HepG2 (cell line): Measurements from ENCODE around the gene AP3D1. TPM values are rescaled to one million over a fixed set of nuclear protein-coding genes. Genes with fewer than 3 reads are reported as not detected.

Experiments
- ATAC-seq: fragments of 200-7000 bp; cut with Tn5 transposase; 3 replicates; pipeline ENCODE4 v1.9.1; 2020; ENCODE audit warnings: mild to moderate bottlenecking, moderate library complexity
- BruUV-seq: library from RNA; stranded (reverse); fragments of 400-500 nt; replicated peaks from 2 replicates; lab custom pipeline; 2021; lab: Mats Ljungman, UMichigan
- CTCF ChIA-PET: fragments of 300-600 bp; formaldehyde crosslinking; extraction: SDS; loops from one replicate; lab custom pipeline; 2021; ENCODE audit warnings: low total read pairs, inconsistent platforms, low intra/inter-chr PET ratio; lab: Yijun Ruan, JAX
- POLR2A ChIA-PET: fragments of 350-600 bp; sonication (Branson Sonifier 250); formaldehyde crosslinking; loops from one replicate; lab custom pipeline; 2020; ENCODE audit warnings: antibody characterized with exemption, inconsistent platforms; lab: Yijun Ruan, JAX
- DNase-seq: peaks from one replicate; pipeline ENCODE4 v3.0.0-alpha.2; 2015; ENCODE audit warnings: low spot score
- FAIRE-seq: peaks from 3 replicates; lab custom pipeline; 2011; peaks lifted over from hg19 to GRCh38; lab: Jason Lieb, UNC
- H2AFZ ChIP-seq: one replicate; pipeline ENCODE4 v1.6.1; 2011; ENCODE audit warnings: low read length, inconsistent platforms
- H3K27ac ChIP-seq: fragments of 300-600 bp; 3 replicates; pipeline ENCODE4 v1.8.0; 2011; ENCODE audit warnings: mixed run types, mild to moderate bottlenecking, mixed read lengths, low read length, inconsistent platforms; ENCODE audit not compliant: insufficient read depth; ENCODE audit errors: extremely low read length
- H3K27me3 ChIP-seq, 2 experiments: fragments of 200-600 bp in 1 of 2; 2 replicates in 1 of 2; 3 replicates in 1 of 2; pipeline versions ENCODE4 v1.6.0 to v1.8.0; 2011; ENCODE audit warnings: low read length in 2 of 2, mild to moderate bottlenecking in 2 of 2, moderate library complexity in 2 of 2, inconsistent platforms in 1 of 2; ENCODE audit not compliant: insufficient read depth in 2 of 2, control insufficient read depth in 1 of 2
- H3K36me3 ChIP-seq, 2 experiments: fragments of 200-600 bp in 1 of 2; replicated peaks in 1 of 2; 2 replicates in 1 of 2; 3 replicates in 1 of 2; pipeline versions ENCODE4 v1.5.1 to v1.8.0; 2011; ENCODE audit warnings: low read length in 2 of 2, inconsistent platforms in 1 of 2; ENCODE audit not compliant: insufficient read depth in 2 of 2, control insufficient read depth in 1 of 2
- H3K4me1 ChIP-seq: 2 replicates; pipeline ENCODE4 v1.5.1; 2012; ENCODE audit warnings: low read length, inconsistent platforms; ENCODE audit not compliant: insufficient read depth
- H3K4me2 ChIP-seq: 2 replicates; pipeline ENCODE4 v1.6.0; 2011; ENCODE audit warnings: low read depth, low read length, inconsistent platforms
- H3K4me3 ChIP-seq, 3 experiments: fragments of 200-600 bp in 1 of 3; sonication (generic), shearing (Covaris generic) in 1 of 3; replicated peaks in 1 of 3; 2 replicates each; pipeline ENCODE4 v1.5.1; 2011 to 2016; ENCODE audit warnings: low read length in 3 of 3, inconsistent platforms in 2 of 3, low read depth in 2 of 3, mild to moderate bottlenecking in 2 of 3, control low read depth in 1 of 3, mixed read lengths in 1 of 3; ENCODE audit not compliant: insufficient read depth in 1 of 3
- H3K79me2 ChIP-seq: one replicate; pipeline ENCODE4 v1.6.1; 2011; ENCODE audit warnings: low read length, inconsistent platforms; ENCODE audit not compliant: insufficient read depth
- H3K9ac ChIP-seq: 2 replicates; pipeline ENCODE4 v1.6.0; 2011; ENCODE audit warnings: mild to moderate bottlenecking, low read depth, low read length, inconsistent platforms; ENCODE audit not compliant: insufficient read depth
- H3K9me3 ChIP-seq: 2 replicates; pipeline ENCODE4 v1.5.1; 2012; ENCODE audit warnings: mild to moderate bottlenecking, low read length
- H4K20me1 ChIP-seq: 2 replicates; pipeline ENCODE4 v1.6.0; 2011; ENCODE audit warnings: inconsistent platforms, mild to moderate bottlenecking, low read length, moderate library complexity; ENCODE audit not compliant: insufficient read depth
- AGO1 ChIP-seq: fragments of 200-400 bp; formaldehyde crosslinking; IDR thresholded peaks from 2 replicates; pipeline ENCODE4 v1.6.1; 2017; ENCODE audit warnings: mild to moderate bottlenecking, low read depth, low read length, moderate library complexity; ENCODE audit not compliant: poor library complexity, severe bottlenecking
- ARNT2 ChIP-seq: sonication (generic); formaldehyde crosslinking; IDR thresholded peaks from 2 replicates; pipeline ENCODE4 v1.8.0; 2022; ENCODE audit warnings: mild to moderate bottlenecking, low read depth, missing genetic modification reagents, moderate library complexity
- EHMT2 ChIP-seq: fragments of 200-600 bp; sonication (generic); IDR thresholded peaks from 2 replicates; pipeline ENCODE4 v1.7.0; 2017; ENCODE audit warnings: antibody characterized with exemption, low read depth, low read length, borderline replicate concordance
- ERF ChIP-seq: IDR thresholded peaks from 2 replicates; pipeline ENCODE4 v1.6.1; 2018; ENCODE audit warnings: missing biosample characterization, missing genetic modification reagents
- HBP1 ChIP-seq: IDR thresholded peaks from 2 replicates; pipeline ENCODE4 v1.6.1; 2016; ENCODE audit warnings: low read depth, control low read depth
- HNRNPK ChIP-seq: fragments of 200-400 bp; formaldehyde crosslinking; IDR thresholded peaks from 2 replicates; pipeline ENCODE4 v1.6.1; 2018; ENCODE audit warnings: low read length, low read depth, moderate library complexity, mild to moderate bottlenecking; ENCODE audit not compliant: poor library complexity, severe bottlenecking
- HNRNPL ChIP-seq: fragments of 200-400 bp; formaldehyde crosslinking; IDR thresholded peaks from 2 replicates; pipeline ENCODE4 v1.6.1; 2017; ENCODE audit warnings: mild to moderate bottlenecking, low read depth, low read length
- HOXA7 ChIP-seq: sonication (generic); formaldehyde crosslinking; IDR thresholded peaks from 2 replicates; pipeline ENCODE4 v1.8.1; 2022; ENCODE audit warnings: mild to moderate bottlenecking, missing genetic modification reagents, moderate library complexity
- KMT2B ChIP-seq: IDR thresholded peaks from 2 replicates; pipeline ENCODE4 v1.6.1; 2016; ENCODE audit warnings: missing genetic modification reagents, missing compliant biosample characterization
- MXD4 ChIP-seq: IDR thresholded peaks from 2 replicates; pipeline ENCODE4 v1.6.1; 2016; ENCODE audit warnings: mild to moderate bottlenecking, missing biosample characterization, missing genetic modification reagents
- PITX1 ChIP-seq: sonication (generic); formaldehyde crosslinking; IDR thresholded peaks from 2 replicates; pipeline ENCODE4 v1.5.1; 2020; ENCODE audit warnings: mild to moderate bottlenecking, missing genetic modification reagents
- PRPF4 ChIP-seq: fragments of 200-400 bp; formaldehyde crosslinking; IDR thresholded peaks from 2 replicates; pipeline ENCODE4 v1.6.1; 2016; ENCODE audit warnings: low read length, low read depth; ENCODE audit not compliant: poor library complexity, severe bottlenecking
- SALL1 ChIP-seq: sonication (generic); formaldehyde crosslinking; IDR thresholded peaks from 2 replicates; pipeline ENCODE4 v1.8.0; 2022; ENCODE audit warnings: mild to moderate bottlenecking, missing genetic modification reagents
- U2AF1 ChIP-seq: fragments of 200-400 bp; formaldehyde crosslinking; optimal IDR thresholded peaks from 2 replicates; pipeline ENCODE3; 2017; ENCODE audit warnings: mild to moderate bottlenecking, low read depth, low read length
- ZBTB34 ChIP-seq: sonication (generic); formaldehyde crosslinking; IDR thresholded peaks from 2 replicates; pipeline ENCODE4 v1.8.0; 2022; ENCODE audit warnings: mild to moderate bottlenecking, missing genetic modification reagents
- ZFP36 ChIP-seq: fragments of 150-350 bp; IDR thresholded peaks from 2 replicates; pipeline ENCODE4 v1.6.1; 2018; ENCODE audit warnings: borderline replicate concordance, low read length, low read depth; ENCODE audit not compliant: partially characterized antibody
- ZFP37 ChIP-seq: sonication (generic); formaldehyde crosslinking; IDR thresholded peaks from 2 replicates; pipeline ENCODE4 v1.4.0; 2020; ENCODE audit warnings: missing genetic modification reagents, borderline replicate concordance
- ZNF30 ChIP-seq: sonication (generic); formaldehyde crosslinking; IDR thresholded peaks from 2 replicates; pipeline ENCODE4 v1.5.0; 2020; ENCODE audit warnings: mild to moderate bottlenecking, missing genetic modification reagents
- ZNF660 ChIP-seq: sonication (generic); formaldehyde crosslinking; IDR thresholded peaks from 2 replicates; pipeline ENCODE4 v1.5.1; 2020; ENCODE audit warnings: mild to moderate bottlenecking, low read depth, missing genetic modification reagents, borderline replicate concordance
- ZNF839 ChIP-seq: sonication (generic); formaldehyde crosslinking; IDR thresholded peaks from 2 replicates; pipeline ENCODE4 v1.4.0; 2020; ENCODE audit warnings: missing genetic modification reagents, mild to moderate bottlenecking, borderline replicate concordance
- ZNF841 ChIP-seq: sonication (generic); formaldehyde crosslinking; IDR thresholded peaks from 2 replicates; pipeline ENCODE4 v1.8.1; 2023; ENCODE audit warnings: missing genetic modification reagents, borderline replicate concordance
- WGBS: methylation state at CpG from one replicate; pipeline ENCODE4 v1.1.6; 2017; ENCODE audit warnings: low lambda C conversion rate; 5-methylcytosine and 5-hydroxymethylcytosine counted together
- in situ Hi-C: cut with HindIII; loops from 2 replicates; pipeline ENCODE4 v1.10.0; 2017; ENCODE audit warnings: low pct_unique_long_range_greater_than_20kb; ENCODE audit not compliant: extremely low pct_ligation_motif_present
- intact Hi-C: fragments of 100-400 bp; cut with micrococcal nuclease; formaldehyde crosslinking; loops from one replicate; pipeline ENCODE4 v1.10.0; 2022; ENCODE audit not compliant: unreplicated experiment
- polyA plus RNA-seq, 8 experiments: library from polyadenylated mRNA; depleted of rRNA in 3 of 8; stranded (reverse) in 7 of 8; unstranded in 1 of 8; fragments of >200 nt; fragmentation: Illumina TruSeq in 4 of 8; extraction: Trizol in 4 of 8; gene quantifications; 2 replicates each; pipeline versions ENCODE4 v1.2.1 to v1.2.3, GENCODE V29; 2011 to 2016; ENCODE audit warnings: low read depth in 4 of 8, missing spikeins in 1 of 8, mixed read lengths in 1 of 8; ENCODE audit not compliant: insufficient read depth in 1 of 8
- total RNA-seq, 5 experiments: library from RNA; depleted of rRNA; stranded (reverse); fragments of >200 nt; fragmentation: Illumina TruSeq; extraction: Trizol; gene quantifications; 2 replicates each; pipeline ENCODE4 v1.2.3, GENCODE V29; 2016; ENCODE audit warnings: low read depth in 1 of 5

The AP3D1 gene
- total and polyA plus RNA-seq, 2 of the 13 experiments (the other 11 are each of a cell fraction or from before 2014, with no cell fraction given): 68.0 to 82.6 TPM

GRCh38 chr19:2168619-2169424 is 17.5 kb upstream of the AP3D1 start:
- H3K4me3 ChIP-seq: peak overlapping the region; percentile 29 to 42 (median 36); a peak in 5 of 6 replicates
- peak overlapping the region; percentile 79 for H3K4me2 ChIP-seq
- 17% methylated on average over 16 of the region's 24 CpGs for WGBS
- H3K9me3 ChIP-seq: no peaks in the 10 kb centered on the region
- H3K9ac ChIP-seq: peak overlapping the region; percentile 68
- ATAC-seq: peak; percentile 83
- peaks cover 79% of the 10 kb centered on the region for H3K4me1 ChIP-seq
- intact Hi-C loops: no loop called here
- ChIA-PET POLR2A (interaction anchor here (0.7 to 1.6 kb wide), 13 partner anchors 9 to 271 kb away, joined by 3 to 13 read pairs (median 4); no protein-coding TSS in a partner anchor), CTCF (no interaction called here)
- peak; percentile 99 for DNase-seq
- peaks cover 0 to 4% of the 10 kb centered on the region in 2 experiments; a peak in 3 of 5 replicates for H3K36me3 ChIP-seq
- H4K20me1 ChIP-seq: peaks cover 34% of the 10 kb centered on the region
- H3K27ac ChIP-seq: peak overlapping the region; percentile 96
- no peak overlapping the region for H2AFZ ChIP-seq
- no TSS peak for BruUV-seq
- peak; percentile 82 for FAIRE-seq
- in situ Hi-C loops: no loop called here
- H3K27me3 ChIP-seq: no peaks in the 10 kb centered on the region; a peak in 1 of 5 replicates
- peaks cover 80% of the 10 kb centered on the region for H3K79me2 ChIP-seq
- no peak for TF ChIP-seq ZNF30 (CRISPR knock-in tag)
- TF ChIP-seq ZNF841 (CRISPR knock-in tag): no peak
- 0 out of 2 replicates have a peak, but pooled peaks have one; percentile 38 for TF ChIP-seq ARNT2 (CRISPR knock-in tag)
- 0 out of 2 replicates have a peak, but pooled peaks have one; percentile 46 for TF ChIP-seq HBP1 (CRISPR knock-in tag)
- peak; percentile 68; the same call in 1 of the 2 replicates for TF ChIP-seq MXD4
- TF ChIP-seq KMT2B: peak; percentile 51; the same call in 1 of the 2 replicates
- no peak for TF ChIP-seq U2AF1
- TF ChIP-seq PRPF4: no peak
- TF ChIP-seq EHMT2: no peak
- no peak for TF ChIP-seq ZFP36
- TF ChIP-seq ERF: peak; percentile 75; the same call in 1 of the 2 replicates
- TF ChIP-seq HNRNPL: peak; percentile 99
- TF ChIP-seq HOXA7: no peak
- TF ChIP-seq PITX1 (CRISPR knock-in tag): peak; percentile 87
- peak; percentile 91; the same call in 1 of the 2 replicates for TF ChIP-seq ZBTB34 (CRISPR knock-in tag)
- TF ChIP-seq HNRNPK: no peak
- TF ChIP-seq SALL1: peak; percentile 94
- TF ChIP-seq ZFP37: peak; percentile 86; the same call in 1 of the 2 replicates
- TF ChIP-seq ZNF839: no peak
- no peak for TF ChIP-seq AGO1
- TF ChIP-seq ZNF660 (CRISPR knock-in tag): no peak
